Ovary (tissue), 3 donors: ENCODE results near the gene TEX26.

Experiments used
- CTCF ChIP-seq, 3 donors: fragments of 450-650 bp in 2 of 3; fragments of 200-600 bp in 1 of 3; IDR thresholded peaks; one replicate each; pipeline versions ENCODE4 v1.5.1 to v1.8.0; 2016 to 2022; ENCODE audit warnings: antibody characterized with exemption in 3 of 3, mild to moderate bottlenecking in 1 of 3
- POLR2A ChIP-seq: fragments of 450-650 bp; IDR thresholded peaks from one replicate; pipeline ENCODE4 v1.6.1; 2017; ENCODE audit warnings: antibody characterized with exemption, mild to moderate bottlenecking, moderate library complexity
- donor health status: DM: no; HTN: no; CAD: no.

DNA sequence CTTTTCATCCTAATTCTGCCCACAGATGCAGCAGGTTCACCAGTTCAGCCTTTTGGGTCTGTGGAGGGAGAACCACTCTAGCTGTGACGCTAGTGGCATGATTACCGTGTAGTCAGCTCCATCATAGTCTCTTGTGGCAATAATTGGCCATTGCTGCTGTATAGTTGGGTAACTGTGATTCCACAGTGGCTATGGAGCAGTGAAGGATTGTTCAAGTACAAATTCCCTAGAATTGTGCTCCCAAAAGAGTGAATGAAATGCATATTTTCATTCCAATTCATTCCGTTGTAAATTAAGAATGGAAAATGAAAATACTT, 856 bp downstream of the TEX26 start:
- TF ChIP-seq POLR2A (no peak), CTCF (IDR thresholded peaks at IDR 0.05) (no peak)
